Smooth muscle cell (in vitro differentiated cells): ENCODE results near the gene LANCL2. TPM values are rescaled to one million over a fixed set of nuclear protein-coding genes. Genes with fewer than 3 reads are reported as not detected.
A peak's percentile ranks its signal among the peaks of the same experiment; 100 is the strongest.

ENCODE experiments used
- DNase-seq: peaks from one replicate; lab custom pipeline; 2025; ENCODE audit not compliant: unreplicated experiment; lab: John Stamatoyannopoulos, UW
- H2AFZ ChIP-seq: fragments of 200-600 bp; sonication (generic); 2 replicates; pipeline ENCODE4 v1.6.0; 2016; ENCODE audit warnings: antibody characterized with exemption, low read depth, mild to moderate bottlenecking
- H3F3A ChIP-seq: fragments of 200-600 bp; sonication (generic); 2 replicates; pipeline ENCODE4 v1.6.0; 2017; ENCODE audit warnings: antibody characterized with exemption, low read depth
- H3K27ac ChIP-seq: fragments of 200-600 bp; sonication (generic); 2 replicates; pipeline ENCODE4 v1.5.1; 2016; ENCODE audit warnings: low read depth, mild to moderate bottlenecking
- H3K27me3 ChIP-seq: fragments of 200-600 bp; sonication (generic); 2 replicates; pipeline ENCODE4 v1.6.1; 2016; ENCODE audit warnings: low read depth, mild to moderate bottlenecking
- H3K36me3 ChIP-seq: fragments of 200-600 bp; sonication (generic); 2 replicates; pipeline ENCODE4 v1.5.1; 2016; ENCODE audit warnings: low read depth
- H3K4me1 ChIP-seq: fragments of 200-600 bp; sonication (generic); 2 replicates; pipeline ENCODE4 v1.5.1; 2016; ENCODE audit warnings: low read depth
- H3K4me2 ChIP-seq: fragments of 200-600 bp; sonication (generic); 2 replicates; pipeline ENCODE4 v1.6.0; 2016; ENCODE audit warnings: mild to moderate bottlenecking
- H3K4me3 ChIP-seq: fragments of 200-600 bp; sonication (generic); 2 replicates; pipeline ENCODE4 v1.5.1; 2016; ENCODE audit warnings: mild to moderate bottlenecking
- H3K79me2 ChIP-seq: fragments of 200-600 bp; sonication (generic); 2 replicates; pipeline ENCODE4 v1.6.0; 2016; ENCODE audit warnings: low read depth, mild to moderate bottlenecking
- H3K9ac ChIP-seq: fragments of 200-600 bp; sonication (generic); 2 replicates; pipeline ENCODE4 v1.6.0; 2016; ENCODE audit warnings: low read depth
- H3K9me3 ChIP-seq: fragments of 200-600 bp; sonication (generic); replicated peaks from 2 replicates; pipeline ENCODE4 v1.5.1; 2016; ENCODE audit warnings: low read depth
- H4K20me1 ChIP-seq: fragments of 200-600 bp; sonication (generic); 2 replicates; pipeline ENCODE4 v1.6.0; 2016; ENCODE audit warnings: low read depth
- CTCF ChIP-seq: fragments of 200-600 bp; sonication (generic); IDR thresholded peaks from 2 replicates; pipeline ENCODE4 v1.5.1; 2017; ENCODE audit warnings: borderline replicate concordance, mild to moderate bottlenecking, antibody characterized with exemption; ENCODE audit not compliant: insufficient read depth, poor library complexity, severe bottlenecking
- WGBS: methylation state at CpG from one replicate; pipeline ENCODE4 v1.1.7; 2016; ENCODE audit warnings: low lambda C conversion rate; 5-methylcytosine and 5-hydroxymethylcytosine counted together
- polyA plus RNA-seq: library from polyadenylated mRNA; unstranded; fragments of >200 nt; fragmentation: Nextera tagmentation; extraction: Ambion mirVana; gene quantifications from 2 replicates; pipeline ENCODE4 v1.2.1, GENCODE V29; 2016
- total RNA-seq: library from RNA; depleted of rRNA; stranded (reverse); fragments of >200 nt; gene quantifications from 2 replicates; pipeline ENCODE4 v1.2.3, GENCODE V29; 2014

LANCL2 gene
- total and polyA plus RNA-seq, 2 experiments from 2014 or later: 9.4 to 15.6 TPM

- no peak overlapping the region for H2AFZ ChIP-seq
- H3K4me2 ChIP-seq: peak overlapping the region; percentile 69
- H4K20me1 ChIP-seq: no peaks in the 10 kb centered on the region
- H3K27me3 ChIP-seq: no peaks in the 10 kb centered on the region
- peaks cover 6% of the 10 kb centered on the region for H3K4me1 ChIP-seq
- no peak overlapping the region for H3K4me3 ChIP-seq
- TF ChIP-seq CTCF: no peak
- H3F3A ChIP-seq: peaks cover 5% of the 10 kb centered on the region
- DNase-seq: no peak
- 38% methylated on average over 4 of the region's 4 CpGs for WGBS
- no peaks in the 10 kb centered on the region for H3K36me3 ChIP-seq
- H3K9me3 ChIP-seq: no peaks in the 10 kb centered on the region
- H3K27ac ChIP-seq: peak overlapping the region; percentile 57
- H3K9ac ChIP-seq: no peak overlapping the region
- peaks cover 39% of the 10 kb centered on the region for H3K79me2 ChIP-seq
These were observed 10.1 kb downstream of the LANCL2 start for GRCh38 chr7:55375237-55375636.

GRCh38 chr7:55377162-55377817 is 12.2 kb downstream of the LANCL2 start:
- Histone ChIP-seq H3K4me2 (no peak overlapping the region), H3K4me1 (peaks cover 6% of the 10 kb centered on the region), H2AFZ (no peak overlapping the region), H3K9ac (no peak overlapping the region), H3K4me3 (no peak overlapping the region), H3K27ac (no peak overlapping the region), H3K9me3 (no peaks in the 10 kb centered on the region), H3F3A (no peaks in the 10 kb centered on the region), H3K79me2 (peaks cover 22% of the 10 kb centered on the region), H3K27me3 (no peaks in the 10 kb centered on the region), H3K36me3 (no peaks in the 10 kb centered on the region), H4K20me1 (no peaks in the 10 kb centered on the region)
- WGBS: 79% methylated on average over 4 of the region's 4 CpGs
- no peak for DNase-seq
- TF ChIP-seq CTCF: no peak

GRCh38 chr7:55379285-55379684 is 14.1 kb downstream of the LANCL2 start:
- no peak for TF ChIP-seq CTCF
- Histone ChIP-seq H2AFZ (no peak overlapping the region), H3K4me2 (no peak overlapping the region), H3K4me1 (peaks cover 2% of the 10 kb centered on the region), H3K27ac (no peak overlapping the region), H3F3A (no peaks in the 10 kb centered on the region), H3K9me3 (no peaks in the 10 kb centered on the region), H3K27me3 (no peaks in the 10 kb centered on the region), H3K36me3 (no peaks in the 10 kb centered on the region), H3K9ac (no peak overlapping the region), H4K20me1 (no peaks in the 10 kb centered on the region), H3K4me3 (no peak overlapping the region), H3K79me2 (peaks cover 15% of the 10 kb centered on the region)
- DNase-seq: no peak
- 93% methylated on average over 3 of the region's 3 CpGs for WGBS

GRCh38 chr7:55381189-55381588 is 16.1 kb downstream of the LANCL2 start:
- no peaks in the 10 kb centered on the region for H3K27me3 ChIP-seq
- H3K79me2 ChIP-seq: peaks cover 15% of the 10 kb centered on the region
- H4K20me1 ChIP-seq: no peaks in the 10 kb centered on the region
- no peak overlapping the region for H3K9ac ChIP-seq
- no peaks in the 10 kb centered on the region for H3K36me3 ChIP-seq
- H3K4me2 ChIP-seq: no peak overlapping the region
- no peaks in the 10 kb centered on the region for H3F3A ChIP-seq
- peaks cover 3% of the 10 kb centered on the region for H3K9me3 ChIP-seq
- no peaks in the 10 kb centered on the region for H3K4me1 ChIP-seq
- no peak overlapping the region for H3K27ac ChIP-seq
- no peak for TF ChIP-seq CTCF
- no peak for DNase-seq
- no peak overlapping the region for H3K4me3 ChIP-seq
- WGBS: 80% methylated on average over 6 of the region's 6 CpGs
- no peak overlapping the region for H2AFZ ChIP-seq
